RWPE2 (cell line): Measurements from ENCODE around the gene DMBX1.
A peak's percentile ranks its signal among the peaks of the same experiment; 100 is the strongest.

Experiments
- ATAC-seq: fragments of 200-7000 bp; cut with Tn5 transposase; 3 replicates; pipeline ENCODE4 v1.9.1; 2021; ENCODE audit warnings: low read depth
- DNase-seq: peaks from one replicate; pipeline ENCODE4 v3.0.0-alpha.2; 2020; ENCODE audit warnings: low spot score
- H3K27ac ChIP-seq: fragments of 450-650 bp; 2 replicates; pipeline ENCODE4 v1.5.1; 2017; ENCODE audit warnings: mild to moderate bottlenecking; ENCODE audit not compliant: poor library complexity, severe bottlenecking
- H3K27me3 ChIP-seq: fragments of 250-450 bp; sonication (Bioruptor Pico); 2 replicates; pipeline ENCODE4 v1.5.1; 2021; ENCODE audit warnings: mild to moderate bottlenecking, moderate library complexity; ENCODE audit not compliant: insufficient read depth, poor library complexity, severe bottlenecking
- H3K36me3 ChIP-seq: fragments of 250-450 bp; sonication (Bioruptor Pico); 2 replicates; pipeline ENCODE4 v1.5.1; 2020; ENCODE audit warnings: low read depth, mild to moderate bottlenecking, moderate library complexity
- H3K4me1 ChIP-seq: fragments of 250-450 bp; sonication (Bioruptor Pico); 2 replicates; pipeline ENCODE4 v1.5.1; 2021; ENCODE audit warnings: mild to moderate bottlenecking, moderate library complexity; ENCODE audit not compliant: insufficient read depth, poor library complexity, severe bottlenecking
- H3K4me3 ChIP-seq: fragments of 250-450 bp; sonication (Bioruptor Pico); 2 replicates; pipeline ENCODE4 v1.5.1; 2021; ENCODE audit warnings: mild to moderate bottlenecking, moderate library complexity; ENCODE audit not compliant: severe bottlenecking
- H3K9me3 ChIP-seq: fragments of 250-450 bp; sonication (Bioruptor Pico); 2 replicates; pipeline ENCODE4 v1.5.1; 2021; ENCODE audit warnings: mild to moderate bottlenecking, moderate library complexity; ENCODE audit not compliant: severe bottlenecking
- CTCF ChIP-seq: fragments of 450-650 bp; IDR thresholded peaks from one replicate; pipeline ENCODE4 v1.5.1; 2017; ENCODE audit warnings: mild to moderate bottlenecking, moderate library complexity; ENCODE audit not compliant: poor library complexity, severe bottlenecking

DMBX1 gene

GRCh38 chr1:46445773-46446256, 43.8 kb upstream of the DMBX1 start:
- Histone ChIP-seq H3K9me3 (no peaks in the 10 kb centered on the region), H3K36me3 (no peaks in the 10 kb centered on the region), H3K27me3 (peaks cover 25% of the 10 kb centered on the region), H3K27ac (no peak overlapping the region), H3K4me1 (no peaks in the 10 kb centered on the region), H3K4me3 (no peak overlapping the region)
- TF ChIP-seq CTCF: no peak
- DNase-seq: no peak
- no peak for ATAC-seq

DNA sequence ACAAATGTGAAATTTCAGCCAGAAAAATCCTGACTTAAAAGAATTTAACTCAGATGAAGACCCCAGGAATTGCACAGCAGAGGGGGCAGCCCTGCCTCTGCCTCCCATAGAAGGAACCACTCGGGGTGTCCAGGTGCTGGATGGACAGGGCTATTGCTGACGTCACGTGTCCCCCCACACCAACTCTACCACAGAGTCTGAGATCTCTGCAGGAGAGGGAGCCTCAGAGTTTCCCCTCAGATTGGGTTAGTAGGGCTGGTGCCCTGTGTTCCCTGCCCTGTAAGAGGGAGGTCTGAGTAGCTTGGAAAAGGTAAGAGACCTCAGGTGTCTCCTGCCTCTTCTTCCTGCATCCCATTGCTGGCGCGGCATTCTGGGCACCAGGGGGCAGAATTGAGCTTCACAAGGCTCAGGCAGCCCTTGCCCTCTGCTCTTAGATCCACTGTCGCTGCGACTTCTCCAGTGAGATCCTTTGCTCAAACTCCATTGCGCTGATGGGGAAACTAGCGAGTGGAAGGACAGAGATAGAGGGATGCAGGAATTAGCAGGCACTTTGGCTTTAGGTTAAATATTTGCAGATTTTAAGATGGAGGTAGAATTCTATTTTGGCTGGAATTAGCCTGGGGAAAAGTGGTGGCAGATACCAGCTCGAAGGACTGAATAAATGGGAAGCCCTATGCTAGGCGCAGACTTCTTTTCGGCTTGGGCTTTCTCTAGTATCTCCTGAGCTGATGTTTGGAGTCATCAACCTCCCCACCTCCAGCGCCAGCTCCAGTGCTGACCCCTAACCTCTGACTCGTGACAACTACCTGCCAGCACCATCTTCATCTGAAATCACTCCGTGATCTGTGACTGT, 42.8 kb upstream of the DMBX1 start:
- H3K4me1 ChIP-seq: no peaks in the 10 kb centered on the region
- ATAC-seq (peak; percentile 62), DNase-seq (no peak)
- no peaks in the 10 kb centered on the region for H3K9me3 ChIP-seq
- H3K27me3 ChIP-seq: peaks cover 25% of the 10 kb centered on the region
- TF ChIP-seq CTCF: peak; percentile 83
- H3K27ac ChIP-seq: no peak overlapping the region
- H3K4me3 ChIP-seq: no peak overlapping the region
- no peaks in the 10 kb centered on the region for H3K36me3 ChIP-seq

GRCh38 chr1:46447499-46448108, 42.0 kb upstream of the DMBX1 start:
- Histone ChIP-seq H3K27me3 (peaks cover 25% of the 10 kb centered on the region), H3K36me3 (no peaks in the 10 kb centered on the region), H3K4me1 (no peaks in the 10 kb centered on the region), H3K27ac (no peak overlapping the region), H3K9me3 (no peaks in the 10 kb centered on the region), H3K4me3 (no peak overlapping the region)
- DNase-seq: no peak
- TF ChIP-seq CTCF: no peak
- no peak for ATAC-seq

GRCh38 chr1:46448109-46448911, 41.3 kb upstream of the DMBX1 start:
- DNase-seq (no peak), ATAC-seq (no peak)
- Histone ChIP-seq H3K4me3 (no peak overlapping the region), H3K4me1 (no peaks in the 10 kb centered on the region), H3K9me3 (no peaks in the 10 kb centered on the region), H3K27ac (no peak overlapping the region), H3K27me3 (peaks cover 25% of the 10 kb centered on the region), H3K36me3 (no peaks in the 10 kb centered on the region)
- no peak for TF ChIP-seq CTCF
